Endothelial cell of umbilical vein (primary cell): Measurements from ENCODE around the gene SERPINA1. TPM values are rescaled to one million over a fixed set of nuclear protein-coding genes. Genes with fewer than 3 reads are reported as not detected.

Source experiments
- BruUV-seq: library from RNA; stranded (reverse); fragments of 400-500 nt; replicated peaks from 2 replicates; lab custom pipeline; 2021; lab: Mats Ljungman, UMichigan
- CTCF ChIA-PET: fragments of 300-600, 350-600 bp; sonication (Branson Sonifier 250); formaldehyde crosslinking; loops from one replicate; lab custom pipeline; 2021; ENCODE audit warnings: antibody characterized with exemption, inconsistent platforms; lab: Charles Lee
- POLR2A ChIA-PET: fragments of 300-600, 350-600 bp; sonication (Branson Sonifier 250); formaldehyde crosslinking; loops from one replicate; lab custom pipeline; 2021; ENCODE audit warnings: antibody characterized with exemption, inconsistent platforms; lab: Charles Lee
- DNase-seq: peaks from one replicate; pipeline ENCODE4 v3.0.0-alpha.2; 2011; ENCODE audit warnings: low read depth, low spot score
- FAIRE-seq: peaks from 2 replicates; lab custom pipeline; 2011; peaks lifted over from hg19 to GRCh38; lab: Jason Lieb, UNC
- H2AFZ ChIP-seq: 2 replicates; pipeline ENCODE4 v1.6.0; 2012; ENCODE audit warnings: low read depth, low read length, control low read depth, inconsistent platforms
- H3K27ac ChIP-seq: 2 replicates; pipeline ENCODE4 v1.5.1; 2011; ENCODE audit warnings: low read depth, mild to moderate bottlenecking, control low read depth, low read length, moderate library complexity; ENCODE audit not compliant: insufficient read depth
- H3K27me3 ChIP-seq, 2 experiments: 2 replicates each; pipeline versions ENCODE4 v1.6.0 to v1.6.1; 2011; ENCODE audit warnings: low read length in 2 of 2, mixed read lengths in 1 of 2; ENCODE audit not compliant: control insufficient read depth in 2 of 2, insufficient read depth in 2 of 2
- H3K36me3 ChIP-seq, 2 experiments: 2 replicates in 1 of 2; 3 replicates in 1 of 2; pipeline ENCODE4 v1.5.1; 2011; ENCODE audit warnings: low read length in 2 of 2, mild to moderate bottlenecking in 1 of 2, moderate library complexity in 1 of 2; ENCODE audit not compliant: control insufficient read depth in 2 of 2, insufficient read depth in 2 of 2; ENCODE audit errors: extremely low read depth in 1 of 2
- H3K4me1 ChIP-seq: 3 replicates; pipeline ENCODE4 v1.5.1; 2011; ENCODE audit warnings: mild to moderate bottlenecking, low read length; ENCODE audit not compliant: control insufficient read depth, insufficient read depth; ENCODE audit errors: extremely low read depth
- H3K4me2 ChIP-seq: 2 replicates; pipeline ENCODE4 v1.6.1; 2011; ENCODE audit warnings: low read length, control low read depth, mixed read lengths; ENCODE audit not compliant: insufficient read depth
- H3K4me3 ChIP-seq, 3 experiments: fragments of 200-600 bp in 1 of 3; sonication (generic), shearing (Covaris generic) in 1 of 3; replicated peaks in 1 of 3; 2 replicates each; pipeline ENCODE4 v1.5.1; 2011 to 2016; ENCODE audit warnings: control low read depth in 3 of 3, low read length in 3 of 3, mild to moderate bottlenecking in 2 of 3, inconsistent platforms in 1 of 3, low read depth in 1 of 3, moderate library complexity in 1 of 3; ENCODE audit not compliant: insufficient read depth in 1 of 3
- H3K79me2 ChIP-seq: 2 replicates; pipeline ENCODE4 v1.6.0; 2012; ENCODE audit warnings: low read length, inconsistent platforms; ENCODE audit not compliant: control insufficient read depth, insufficient read depth
- H3K9ac ChIP-seq: replicated peaks from 2 replicates; pipeline ENCODE3; 2011; ENCODE audit warnings: low read length, control low read depth; ENCODE audit not compliant: insufficient read depth; ENCODE audit errors: extremely low read depth
- H3K9me1 ChIP-seq: replicated peaks from 3 replicates; pipeline ENCODE4 v1.6.0; 2011; ENCODE audit warnings: mild to moderate bottlenecking, low read length; ENCODE audit not compliant: control insufficient read depth, insufficient read depth; ENCODE audit errors: extremely low read depth
- H3K9me3 ChIP-seq: replicated peaks from 2 replicates; pipeline ENCODE4 v1.5.1; 2012; ENCODE audit warnings: low read length, inconsistent platforms; ENCODE audit not compliant: control insufficient read depth, insufficient read depth
- H4K20me1 ChIP-seq: replicated peaks from 2 replicates; pipeline ENCODE3; 2011; ENCODE audit warnings: mild to moderate bottlenecking, low read length; ENCODE audit not compliant: control insufficient read depth, insufficient read depth; ENCODE audit errors: extremely low read depth
- EZH2 ChIP-seq: IDR thresholded peaks from 2 replicates; pipeline ENCODE4 v1.6.1; 2012; ENCODE audit warnings: borderline replicate concordance, low read depth, mild to moderate bottlenecking, moderate library complexity, low read length, inconsistent platforms; ENCODE audit not compliant: severe bottlenecking
- FOS ChIP-seq: IDR thresholded peaks from 2 replicates; pipeline ENCODE4 v1.6.1; 2011; ENCODE audit warnings: mild to moderate bottlenecking, low read length, moderate library complexity, borderline replicate concordance; ENCODE audit not compliant: insufficient read depth
- GATA2 ChIP-seq: IDR thresholded peaks from 2 replicates; pipeline ENCODE4 v1.7.0; 2011; ENCODE audit warnings: low read depth, mild to moderate bottlenecking, moderate library complexity, mixed read lengths, low read length; ENCODE audit not compliant: insufficient read length, insufficient read depth
- JUN ChIP-seq: IDR thresholded peaks from 2 replicates; pipeline ENCODE4 v1.6.1; 2011; ENCODE audit warnings: borderline replicate concordance, low read depth; ENCODE audit not compliant: insufficient read length, insufficient read depth
- MYC ChIP-seq: IDR thresholded peaks from one replicate; pipeline ENCODE4 v1.6.1; 2011; ENCODE audit warnings: mild to moderate bottlenecking, low read depth, low read length
- POLR2A ChIP-seq: IDR thresholded peaks from 2 replicates; pipeline ENCODE4 v1.6.1; 2012; ENCODE audit warnings: low read depth, mild to moderate bottlenecking, control low read depth, low read length
- POLR2AphosphoS5 ChIP-seq: IDR thresholded peaks from 2 replicates; pipeline ENCODE4 v1.6.1; 2012; ENCODE audit warnings: low read depth, mild to moderate bottlenecking, control low read depth, low read length, moderate library complexity; ENCODE audit not compliant: insufficient read depth
- dilution Hi-C: fragments of 300-500 bp; cut with MboI; formaldehyde crosslinking; loops from one replicate; pipeline ENCODE4 v1.15.0; 2019; ENCODE audit warnings: low sequenced_read_pairs; ENCODE audit not compliant: extremely low pct_ligation_motif_present
- intact Hi-C: fragments of 100-400 bp; cut with micrococcal nuclease; formaldehyde crosslinking; loops from one replicate; pipeline ENCODE4 v1.10.0; 2022
- polyA plus RNA-seq, 4 experiments: library from polyadenylated mRNA; depleted of rRNA in 3 of 4; stranded (reverse) in 3 of 4; unstranded in 1 of 4; fragments of >200 nt; gene quantifications; 2 replicates each; pipeline versions ENCODE4 v1.2.1 to v1.2.3, GENCODE V29; 2011 to 2012; ENCODE audit warnings: missing spikeins in 1 of 4
- total RNA-seq: library from RNA; stranded (reverse); gene quantifications from 2 replicates; pipeline ENCODE4 v1.2.3, GENCODE V29; 2021
- TF ChIP-seq, protein P1 (sequence below), 2 donors: IDR thresholded peaks; 1 replicate in 1 of 2; 2 replicates in 1 of 2; pipeline ENCODE4 v1.5.1; 2011; ENCODE audit warnings: low read length in 2 of 2, mild to moderate bottlenecking in 2 of 2, moderate library complexity in 2 of 2, control low read depth in 1 of 2, inconsistent platforms in 1 of 2, low read depth in 1 of 2; ENCODE audit not compliant: insufficient read depth in 1 of 2; ENCODE audit errors: extremely low read depth in 1 of 2
- TF ChIP-seq, protein P2 (sequence below): IDR thresholded peaks from 2 replicates; pipeline ENCODE4 v1.6.1; 2011; ENCODE audit not compliant: insufficient read depth, insufficient read length

The SERPINA1 gene
- total and polyA plus RNA-seq, 2 donors (not counting 3 experiments of a cell fraction or from before 2014, with no cell fraction given), result not detected

DNA sequence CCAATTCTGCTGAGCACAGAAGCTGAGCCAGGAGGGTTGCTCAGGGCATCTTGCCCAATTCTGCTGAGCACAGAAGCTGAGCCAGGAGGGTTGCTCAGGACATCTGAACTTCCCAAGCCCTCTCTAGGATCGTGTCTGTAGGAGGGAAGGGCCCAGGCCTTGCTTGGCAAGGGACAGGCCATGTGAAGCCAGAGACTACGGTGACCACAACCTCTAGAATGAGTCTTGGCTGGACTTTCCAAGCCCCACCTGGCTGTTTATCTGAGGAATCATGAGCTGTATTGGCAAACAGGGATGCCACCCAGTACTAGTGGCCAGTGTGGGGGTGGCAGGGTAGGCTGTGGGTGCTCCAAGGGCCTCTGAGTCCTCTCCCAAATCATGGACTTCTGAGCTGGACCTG, 57.5 kb downstream of the SERPINA1 start:
- Histone ChIP-seq H4K20me1 (no peaks in the 10 kb centered on the region), H2AFZ (no peak overlapping the region)
- POLR2A ChIA-PET, result no interaction called here

More for the DNA sequence above, 57.5 kb downstream of the SERPINA1 start:
- H3K4me1 ChIP-seq, result no peaks in the 10 kb centered on the region
- CTCF ChIA-PET, result no interaction called here
- no peaks in the 10 kb centered on the region for H3K9me1 ChIP-seq
- FAIRE-seq, result no peak
- H3K9me3 ChIP-seq, result peaks cover 2% of the 10 kb centered on the region
- no peak overlapping the region for H3K4me2 ChIP-seq
- BruUV-seq, result no TSS peak
- no peaks in the 10 kb centered on the region for H3K27me3 ChIP-seq
- intact Hi-C loops, result no loop called here
- H3K9ac ChIP-seq, result no peak overlapping the region
- dilution Hi-C loops, result no loop called here
- H3K36me3 ChIP-seq, result no peaks in the 10 kb centered on the region
- H3K27ac ChIP-seq, result no peak overlapping the region
- H3K79me2 ChIP-seq, result no peaks in the 10 kb centered on the region
- DNase-seq, result no peak
- TF ChIP-seq POLR2A, result no peak
- no peak for TF ChIP-seq GATA2
- no peak for TF ChIP-seq JUN
- no peak for TF ChIP-seq MYC
- TF ChIP-seq, protein P1, sequence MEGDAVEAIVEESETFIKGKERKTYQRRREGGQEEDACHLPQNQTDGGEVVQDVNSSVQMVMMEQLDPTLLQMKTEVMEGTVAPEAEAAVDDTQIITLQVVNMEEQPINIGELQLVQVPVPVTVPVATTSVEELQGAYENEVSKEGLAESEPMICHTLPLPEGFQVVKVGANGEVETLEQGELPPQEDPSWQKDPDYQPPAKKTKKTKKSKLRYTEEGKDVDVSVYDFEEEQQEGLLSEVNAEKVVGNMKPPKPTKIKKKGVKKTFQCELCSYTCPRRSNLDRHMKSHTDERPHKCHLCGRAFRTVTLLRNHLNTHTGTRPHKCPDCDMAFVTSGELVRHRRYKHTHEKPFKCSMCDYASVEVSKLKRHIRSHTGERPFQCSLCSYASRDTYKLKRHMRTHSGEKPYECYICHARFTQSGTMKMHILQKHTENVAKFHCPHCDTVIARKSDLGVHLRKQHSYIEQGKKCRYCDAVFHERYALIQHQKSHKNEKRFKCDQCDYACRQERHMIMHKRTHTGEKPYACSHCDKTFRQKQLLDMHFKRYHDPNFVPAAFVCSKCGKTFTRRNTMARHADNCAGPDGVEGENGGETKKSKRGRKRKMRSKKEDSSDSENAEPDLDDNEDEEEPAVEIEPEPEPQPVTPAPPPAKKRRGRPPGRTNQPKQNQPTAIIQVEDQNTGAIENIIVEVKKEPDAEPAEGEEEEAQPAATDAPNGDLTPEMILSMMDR (IDR thresholded peaks at IDR 0.05; ENCODE audit: extremely low read depth in 1 of 2, insufficient read depth in 1 of 2, low read depth in 1 of 2, low read length in 2 of 2), result no peak
- TF ChIP-seq FOS, result no peak
- no peak for TF ChIP-seq EZH2
- TF ChIP-seq, protein P2, sequence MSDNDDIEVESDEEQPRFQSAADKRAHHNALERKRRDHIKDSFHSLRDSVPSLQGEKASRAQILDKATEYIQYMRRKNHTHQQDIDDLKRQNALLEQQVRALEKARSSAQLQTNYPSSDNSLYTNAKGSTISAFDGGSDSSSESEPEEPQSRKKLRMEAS, result no peak
- no peak for TF ChIP-seq POLR2AphosphoS5
- H3K4me3 ChIP-seq, result no peak overlapping the region
